Measurements from ENCODE around the gene SLA2.

DNA sequence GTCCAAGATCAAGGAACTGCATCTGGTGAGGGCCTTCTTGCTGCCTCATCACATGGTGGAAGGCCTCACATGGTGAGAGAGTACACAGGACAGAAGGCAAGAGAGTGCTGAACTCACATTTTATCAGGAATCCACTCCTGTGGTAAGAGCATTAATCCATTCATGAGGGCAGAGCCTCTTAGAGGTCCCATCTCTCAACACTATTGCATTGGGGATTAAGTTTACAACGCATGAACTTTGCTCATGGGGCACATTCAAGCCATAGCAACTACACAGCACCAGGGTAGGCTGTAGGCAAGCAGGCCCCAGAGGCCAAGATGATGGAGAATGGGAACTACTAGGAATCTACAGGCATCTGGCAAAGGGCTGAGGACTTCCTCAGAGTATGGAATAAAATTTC lies 82.6 kb downstream of the SLA2 start:
- TF ChIP-seq, protein P1, sequence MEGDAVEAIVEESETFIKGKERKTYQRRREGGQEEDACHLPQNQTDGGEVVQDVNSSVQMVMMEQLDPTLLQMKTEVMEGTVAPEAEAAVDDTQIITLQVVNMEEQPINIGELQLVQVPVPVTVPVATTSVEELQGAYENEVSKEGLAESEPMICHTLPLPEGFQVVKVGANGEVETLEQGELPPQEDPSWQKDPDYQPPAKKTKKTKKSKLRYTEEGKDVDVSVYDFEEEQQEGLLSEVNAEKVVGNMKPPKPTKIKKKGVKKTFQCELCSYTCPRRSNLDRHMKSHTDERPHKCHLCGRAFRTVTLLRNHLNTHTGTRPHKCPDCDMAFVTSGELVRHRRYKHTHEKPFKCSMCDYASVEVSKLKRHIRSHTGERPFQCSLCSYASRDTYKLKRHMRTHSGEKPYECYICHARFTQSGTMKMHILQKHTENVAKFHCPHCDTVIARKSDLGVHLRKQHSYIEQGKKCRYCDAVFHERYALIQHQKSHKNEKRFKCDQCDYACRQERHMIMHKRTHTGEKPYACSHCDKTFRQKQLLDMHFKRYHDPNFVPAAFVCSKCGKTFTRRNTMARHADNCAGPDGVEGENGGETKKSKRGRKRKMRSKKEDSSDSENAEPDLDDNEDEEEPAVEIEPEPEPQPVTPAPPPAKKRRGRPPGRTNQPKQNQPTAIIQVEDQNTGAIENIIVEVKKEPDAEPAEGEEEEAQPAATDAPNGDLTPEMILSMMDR (conservative IDR thresholded peaks at IDR 0.05 in 1 of 2, IDR thresholded peaks at IDR 0.05 in 1 of 2; ENCODE audit: extremely low read depth in 1 of 2, insufficient read depth in 1 of 2, low read depth in 1 of 2, low read length in 2 of 2) = no peak
- TF ChIP-seq EZH2 (IDR thresholded peaks at IDR 0.05; ENCODE audit: borderline replicate concordance, low read length) = no peak

Data from mammary epithelial cell (primary cell).